Peyer's patch (tissue), 4 donors: ENCODE measurements around the gene MMP28.

ENCODE experiments used
- POLR2A ChIP-seq, 2 donors: fragments of 450-650 bp; IDR thresholded peaks; one replicate each; pipeline ENCODE4 v1.5.1; 2017; ENCODE audit warnings: antibody characterized with exemption in 2 of 2, mild to moderate bottlenecking in 2 of 2, moderate library complexity in 2 of 2
- TF ChIP-seq, protein P1 (sequence below), 6 experiments: fragments of 450-650 bp in 4 of 6; fragments of 200-600 bp in 2 of 6; sonication (generic) in 1 of 6; IDR thresholded peaks; one replicate each; pipeline ENCODE4 v1.5.1; 2017 to 2019; ENCODE audit warnings: antibody characterized with exemption in 6 of 6, mild to moderate bottlenecking in 3 of 6, moderate library complexity in 1 of 6

DNA sequence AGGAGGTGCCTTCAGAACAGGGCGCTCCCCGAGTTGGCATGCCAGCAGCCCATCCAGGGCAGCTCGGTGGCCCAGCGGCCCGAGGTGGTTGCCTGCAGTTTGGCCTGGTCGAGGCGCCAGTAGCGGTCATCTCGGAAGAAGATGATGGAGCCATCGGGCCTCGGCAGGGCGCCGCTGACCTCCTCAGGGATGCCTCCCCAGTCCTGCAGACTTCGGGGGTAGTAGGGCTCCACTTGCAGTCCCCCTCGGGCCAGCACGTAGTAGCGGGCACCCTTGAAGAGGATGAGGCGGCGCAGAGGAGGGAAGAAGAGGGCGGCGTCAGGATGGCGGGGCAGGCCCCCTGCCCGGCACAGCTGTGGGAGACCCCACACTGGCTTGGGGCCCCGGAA lies 29.0 kb downstream of the MMP28 start:
- TF ChIP-seq, protein P1, sequence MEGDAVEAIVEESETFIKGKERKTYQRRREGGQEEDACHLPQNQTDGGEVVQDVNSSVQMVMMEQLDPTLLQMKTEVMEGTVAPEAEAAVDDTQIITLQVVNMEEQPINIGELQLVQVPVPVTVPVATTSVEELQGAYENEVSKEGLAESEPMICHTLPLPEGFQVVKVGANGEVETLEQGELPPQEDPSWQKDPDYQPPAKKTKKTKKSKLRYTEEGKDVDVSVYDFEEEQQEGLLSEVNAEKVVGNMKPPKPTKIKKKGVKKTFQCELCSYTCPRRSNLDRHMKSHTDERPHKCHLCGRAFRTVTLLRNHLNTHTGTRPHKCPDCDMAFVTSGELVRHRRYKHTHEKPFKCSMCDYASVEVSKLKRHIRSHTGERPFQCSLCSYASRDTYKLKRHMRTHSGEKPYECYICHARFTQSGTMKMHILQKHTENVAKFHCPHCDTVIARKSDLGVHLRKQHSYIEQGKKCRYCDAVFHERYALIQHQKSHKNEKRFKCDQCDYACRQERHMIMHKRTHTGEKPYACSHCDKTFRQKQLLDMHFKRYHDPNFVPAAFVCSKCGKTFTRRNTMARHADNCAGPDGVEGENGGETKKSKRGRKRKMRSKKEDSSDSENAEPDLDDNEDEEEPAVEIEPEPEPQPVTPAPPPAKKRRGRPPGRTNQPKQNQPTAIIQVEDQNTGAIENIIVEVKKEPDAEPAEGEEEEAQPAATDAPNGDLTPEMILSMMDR (IDR thresholded peaks at IDR 0.05): no peak
- no peak for TF ChIP-seq POLR2A (IDR thresholded peaks at IDR 0.05)
